ENCODE data around the gene ZCWPW1. TPM values are rescaled to one million over a fixed set of nuclear protein-coding genes. Genes with fewer than 3 reads are reported as not detected.

ZCWPW1 gene
- total RNA-seq, 2 donors from 2014 or later: 1.1 to 1.3 TPM

DNA sequence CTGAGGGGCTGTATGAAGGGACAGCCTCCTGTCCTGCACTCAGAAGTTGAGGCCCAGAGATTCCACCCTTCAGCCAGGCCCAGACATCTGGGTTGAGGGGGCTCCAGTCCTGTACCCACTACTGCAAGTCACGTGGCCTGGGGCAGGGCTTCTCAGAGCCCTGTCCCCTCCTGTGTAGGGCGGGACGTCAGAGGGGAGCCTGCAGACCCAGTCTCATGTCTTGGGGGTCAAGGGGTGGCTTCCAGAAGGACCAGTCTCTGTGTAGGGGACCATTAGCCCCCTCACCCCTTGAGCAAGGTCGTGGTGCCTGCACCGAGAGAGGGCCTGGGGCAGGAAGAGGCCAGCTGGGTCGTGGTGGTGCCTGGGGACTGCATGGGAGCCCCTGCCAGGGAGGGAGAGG is 55.8 kb downstream of the ZCWPW1 start:
- Histone ChIP-seq H3K9me3 (no peaks in the 10 kb centered on the region), H3K4me1 (no peaks in the 10 kb centered on the region), H3K4me3 (no peak overlapping the region), H3K27ac (peak overlapping the region; percentile 37), H3K36me3 (no peaks in the 10 kb centered on the region), H3K9ac (ENCODE audit: low read depth in 2 of 2, low read length in 2 of 2) (no peak overlapping the region), H3K27me3 (no peaks in the 10 kb centered on the region)
- DNase-seq: no peak
- TF ChIP-seq, protein P1, sequence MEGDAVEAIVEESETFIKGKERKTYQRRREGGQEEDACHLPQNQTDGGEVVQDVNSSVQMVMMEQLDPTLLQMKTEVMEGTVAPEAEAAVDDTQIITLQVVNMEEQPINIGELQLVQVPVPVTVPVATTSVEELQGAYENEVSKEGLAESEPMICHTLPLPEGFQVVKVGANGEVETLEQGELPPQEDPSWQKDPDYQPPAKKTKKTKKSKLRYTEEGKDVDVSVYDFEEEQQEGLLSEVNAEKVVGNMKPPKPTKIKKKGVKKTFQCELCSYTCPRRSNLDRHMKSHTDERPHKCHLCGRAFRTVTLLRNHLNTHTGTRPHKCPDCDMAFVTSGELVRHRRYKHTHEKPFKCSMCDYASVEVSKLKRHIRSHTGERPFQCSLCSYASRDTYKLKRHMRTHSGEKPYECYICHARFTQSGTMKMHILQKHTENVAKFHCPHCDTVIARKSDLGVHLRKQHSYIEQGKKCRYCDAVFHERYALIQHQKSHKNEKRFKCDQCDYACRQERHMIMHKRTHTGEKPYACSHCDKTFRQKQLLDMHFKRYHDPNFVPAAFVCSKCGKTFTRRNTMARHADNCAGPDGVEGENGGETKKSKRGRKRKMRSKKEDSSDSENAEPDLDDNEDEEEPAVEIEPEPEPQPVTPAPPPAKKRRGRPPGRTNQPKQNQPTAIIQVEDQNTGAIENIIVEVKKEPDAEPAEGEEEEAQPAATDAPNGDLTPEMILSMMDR (IDR thresholded peaks at IDR 0.05): no peak
- intact Hi-C loops (cut with DNase I): no loop called here

DNA sequence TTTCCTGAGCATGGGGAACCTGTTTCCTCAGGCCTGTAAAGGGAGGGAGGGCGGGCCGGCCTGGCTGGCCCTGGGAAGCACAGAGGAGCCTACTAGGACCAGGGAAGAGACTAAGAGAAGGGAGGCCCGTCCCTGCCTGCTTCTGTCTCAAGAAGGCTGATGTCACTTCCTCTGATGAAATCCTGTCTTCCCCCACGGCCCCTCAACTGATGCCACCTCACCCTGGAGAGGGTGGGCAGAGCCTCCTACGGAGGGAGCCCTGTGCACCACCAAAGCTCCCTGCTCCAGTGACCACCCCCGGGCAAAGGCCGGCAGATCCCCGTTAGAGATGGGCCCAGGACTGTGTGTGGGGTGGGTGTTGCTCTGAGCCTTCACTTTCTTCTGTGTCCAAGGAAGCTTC is 56.2 kb downstream of the ZCWPW1 start:
- Histone ChIP-seq H3K27ac (no peak overlapping the region), H3K36me3 (no peaks in the 10 kb centered on the region)
- intact Hi-C loops (cut with DNase I): no loop called here

DNA sequence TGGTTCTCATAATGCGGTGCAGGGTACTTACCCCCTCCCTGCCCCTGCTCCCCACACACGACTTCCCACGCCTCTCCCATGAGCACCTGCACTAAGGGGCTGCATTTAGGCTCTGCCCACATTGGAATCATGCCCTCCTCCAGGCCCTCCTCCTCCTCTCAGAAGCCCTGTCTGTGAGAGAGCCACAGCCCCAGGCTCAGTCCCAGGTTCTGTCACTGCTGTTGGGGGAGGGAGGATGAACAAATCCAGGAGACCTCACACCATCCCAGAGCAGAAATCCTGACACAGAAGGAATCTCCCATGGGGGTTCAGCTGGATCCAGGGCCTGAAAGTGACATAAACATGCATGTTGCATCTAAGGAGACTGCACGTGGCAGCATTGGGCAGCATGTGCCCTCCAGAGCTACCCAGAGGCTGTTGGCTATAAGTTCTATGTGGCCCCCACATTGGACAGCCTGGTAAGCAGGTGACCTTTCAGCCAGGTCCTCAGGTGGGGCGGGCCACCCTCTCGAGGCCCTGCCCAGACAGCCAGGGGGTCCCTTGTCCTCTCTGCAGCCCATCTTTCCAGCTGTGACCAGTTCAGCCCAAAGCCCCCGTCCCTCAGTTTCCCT is 56.8 kb downstream of the ZCWPW1 start:
- H3K4me1 ChIP-seq: no peaks in the 10 kb centered on the region
- H3K9ac ChIP-seq (ENCODE audit: low read depth in 2 of 2, low read length in 2 of 2): no peak overlapping the region
- H3K4me3 ChIP-seq: no peak overlapping the region
- no peak for DNase-seq
- no peak overlapping the region for H3K27ac ChIP-seq
- H3K9me3 ChIP-seq: no peaks in the 10 kb centered on the region
- intact Hi-C loops (cut with DNase I): no loop called here
- H3K27me3 ChIP-seq: no peaks in the 10 kb centered on the region
- H3K36me3 ChIP-seq: no peaks in the 10 kb centered on the region
- TF ChIP-seq, protein P1 (IDR thresholded peaks at IDR 0.05): no peak

More for the DNA sequence above, 56.2 kb downstream of the ZCWPW1 start:
- H3K9me3 ChIP-seq: no peaks in the 10 kb centered on the region
- H3K4me3 ChIP-seq: no peak overlapping the region
- TF ChIP-seq, protein P1 (IDR thresholded peaks at IDR 0.05): no peak
- H3K4me1 ChIP-seq: no peaks in the 10 kb centered on the region
- DNase-seq: no peak
- no peak overlapping the region for H3K9ac ChIP-seq (ENCODE audit: low read depth in 2 of 2, low read length in 2 of 2)
- no peaks in the 10 kb centered on the region for H3K27me3 ChIP-seq

DNA sequence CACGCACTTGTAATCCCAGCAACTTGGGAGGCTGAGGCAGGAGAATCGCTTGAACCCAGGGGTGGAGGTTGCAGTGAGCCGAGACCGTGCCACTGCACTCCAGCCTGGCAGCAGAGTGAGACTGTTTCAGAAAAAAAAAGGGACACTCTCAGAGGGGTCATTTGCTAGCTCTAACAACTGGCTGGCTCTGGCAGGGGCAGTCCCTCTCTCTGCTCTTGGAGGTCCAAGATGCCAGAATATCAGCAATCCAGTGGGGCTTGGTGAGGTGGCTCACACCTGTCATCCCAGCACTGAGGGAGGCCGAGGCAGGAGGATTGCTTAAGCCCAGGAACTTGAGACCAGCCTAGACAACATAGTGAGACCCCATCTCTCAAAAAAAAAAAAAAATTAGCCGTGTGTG is 57.8 kb downstream of the ZCWPW1 start:
- intact Hi-C loops (cut with DNase I): no loop called here
- no peak for DNase-seq
- no peak overlapping the region for H3K27ac ChIP-seq
- H3K4me1 ChIP-seq: no peaks in the 10 kb centered on the region
- H3K9ac ChIP-seq (ENCODE audit: low read depth in 2 of 2, low read length in 2 of 2): no peak overlapping the region
- H3K9me3 ChIP-seq: no peaks in the 10 kb centered on the region
- no peaks in the 10 kb centered on the region for H3K27me3 ChIP-seq
- TF ChIP-seq, protein P1 (IDR thresholded peaks at IDR 0.05): no peak
- H3K36me3 ChIP-seq: no peaks in the 10 kb centered on the region
- no peak overlapping the region for H3K4me3 ChIP-seq

DNA sequence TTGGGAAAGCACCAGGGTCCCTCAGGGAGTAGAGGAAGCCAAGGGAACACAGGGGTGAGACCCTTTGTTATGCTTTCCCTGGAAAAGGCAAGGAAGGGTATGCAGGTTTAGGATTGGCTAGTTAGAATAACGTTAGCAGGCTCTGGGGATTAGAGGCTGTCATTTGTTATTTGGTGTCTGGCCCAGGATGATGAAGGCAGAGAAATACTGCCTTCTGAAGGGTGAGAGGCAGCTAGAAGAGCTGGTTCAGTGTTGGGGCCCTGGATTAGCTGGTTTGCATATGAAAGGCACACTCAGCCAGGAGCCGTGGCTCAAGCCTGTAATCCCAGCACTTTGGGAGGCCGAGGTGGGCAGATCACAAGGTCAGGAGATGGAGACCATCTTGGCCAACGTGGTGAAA is 58.2 kb downstream of the ZCWPW1 start:
- DNase-seq: no peak
- Histone ChIP-seq H3K9me3 (no peaks in the 10 kb centered on the region), H3K9ac (ENCODE audit: low read depth in 2 of 2, low read length in 2 of 2) (no peak overlapping the region), H3K27ac (no peak overlapping the region), H3K4me1 (no peaks in the 10 kb centered on the region), H3K36me3 (no peaks in the 10 kb centered on the region), H3K4me3 (no peak overlapping the region), H3K27me3 (no peaks in the 10 kb centered on the region)
- TF ChIP-seq, protein P1 (IDR thresholded peaks at IDR 0.05): no peak
- intact Hi-C loops (cut with DNase I): no loop called here
